GM10847 (cell line): ENCODE data around the gene HNRNPA0.

Experiments used
- POLR2A ChIP-seq: IDR thresholded peaks from 2 replicates; pipeline ENCODE4 v1.6.1; 2011; ENCODE audit not compliant: insufficient read length; ENCODE audit errors: extremely low read depth

HNRNPA0 gene

GRCh38 chr5:137734962-137735554, 19.1 kb downstream of the HNRNPA0 start:
- no peak for TF ChIP-seq POLR2A

GRCh38 chr5:137734331-137734730, 19.8 kb downstream of the HNRNPA0 start:
- TF ChIP-seq POLR2A: no peak

DNA sequence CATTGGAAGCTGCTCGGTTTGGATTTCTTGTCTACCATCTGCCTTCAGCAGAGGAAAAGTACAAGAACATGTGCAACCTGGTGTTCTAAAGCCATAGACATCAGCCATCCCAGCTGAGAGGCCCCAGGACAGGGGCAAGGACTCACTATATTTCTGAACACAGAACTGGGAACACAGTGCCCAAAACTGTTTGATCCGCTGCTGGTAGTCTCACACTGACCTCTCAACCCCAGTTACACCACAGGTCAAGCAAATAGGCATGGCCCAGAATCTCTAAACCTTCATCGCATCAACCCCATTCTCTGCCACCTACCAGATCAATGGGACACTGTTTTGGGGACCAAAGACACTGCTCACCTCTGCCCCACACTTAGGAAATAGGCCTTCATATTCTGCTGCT, 20.2 kb downstream of the HNRNPA0 start:
- TF ChIP-seq POLR2A: no peak

DNA sequence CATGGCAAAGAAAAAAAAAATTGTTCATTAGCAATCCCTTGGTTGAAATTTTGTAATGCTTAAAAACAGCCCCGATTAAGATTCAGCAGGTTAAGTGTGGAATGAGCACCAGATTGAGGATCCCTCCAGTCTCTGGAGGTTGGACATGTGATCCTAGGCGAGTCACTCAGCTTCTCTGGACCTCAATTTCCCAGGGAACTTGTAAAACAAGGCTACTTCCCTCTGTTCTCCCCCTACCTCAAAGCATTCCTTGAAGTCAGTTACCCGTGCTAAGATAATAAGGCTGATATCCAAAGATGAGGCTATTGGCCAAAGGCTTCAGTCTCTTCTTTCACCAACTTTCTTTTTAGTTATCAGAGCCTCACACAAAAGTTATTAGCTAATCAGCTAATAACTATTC, 21.2 kb downstream of the HNRNPA0 start:
- TF ChIP-seq POLR2A: no peak

- TF ChIP-seq POLR2A: no peak
Observed at GRCh38 chr5:137731176-137731575, 23.0 kb downstream of the HNRNPA0 start.

- TF ChIP-seq POLR2A: no peak
Observed at GRCh38 chr5:137730336-137730735, 23.8 kb downstream of the HNRNPA0 start.

- no peak for TF ChIP-seq POLR2A
Observed at GRCh38 chr5:137728048-137728447, 26.1 kb downstream of the HNRNPA0 start.

DNA sequence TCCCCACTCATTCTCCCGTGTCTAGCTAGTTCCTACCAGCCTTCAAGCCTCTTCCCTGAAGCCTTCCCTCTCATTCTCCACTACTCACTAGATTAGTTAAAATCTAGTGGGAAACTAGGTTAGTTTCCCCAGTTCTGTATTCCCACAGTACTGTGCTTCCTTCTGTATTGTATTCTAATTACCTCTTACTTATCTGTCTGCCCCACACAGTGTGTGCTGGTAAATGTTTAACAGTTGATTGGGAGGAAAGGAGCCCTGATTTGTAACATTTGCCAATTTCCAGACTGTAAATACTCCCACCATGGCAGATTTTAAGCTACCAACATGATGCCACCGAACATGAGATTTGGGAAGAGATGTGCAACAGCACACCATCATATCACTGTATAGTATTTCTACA, 26.5 kb downstream of the HNRNPA0 start:
- no peak for TF ChIP-seq POLR2A

GRCh38 chr5:137724251-137724650, 29.9 kb downstream of the HNRNPA0 start:
- no peak for TF ChIP-seq POLR2A

GRCh38 chr5:137718611-137719010, 35.6 kb downstream of the HNRNPA0 start:
- TF ChIP-seq POLR2A: no peak

- no peak for TF ChIP-seq POLR2A
Observed at GRCh38 chr5:137716337-137716736, 37.8 kb downstream of the HNRNPA0 start.

GRCh38 chr5:137715456-137715855, 38.7 kb downstream of the HNRNPA0 start:
- TF ChIP-seq POLR2A: no peak

DNA sequence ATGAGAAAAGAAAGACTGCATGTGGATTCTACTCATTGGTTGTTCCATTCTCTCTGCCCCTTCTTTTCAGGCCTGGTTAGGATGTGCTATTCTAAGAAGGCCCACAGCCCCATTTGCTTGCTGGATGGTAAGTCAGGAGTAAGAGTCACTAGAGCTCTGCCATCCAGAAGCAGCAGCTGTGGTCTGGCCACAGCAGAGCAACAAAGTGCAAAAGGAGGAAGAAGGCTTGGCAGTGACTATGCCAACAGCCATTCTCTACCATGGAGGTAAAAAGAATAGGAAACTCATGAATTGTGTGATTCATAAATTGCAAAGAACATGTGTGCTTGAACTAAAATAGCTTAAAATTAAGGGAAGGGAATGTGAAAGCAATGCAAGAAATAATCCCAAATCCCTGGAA, 39.2 kb downstream of the HNRNPA0 start:
- no peak for TF ChIP-seq POLR2A

DNA sequence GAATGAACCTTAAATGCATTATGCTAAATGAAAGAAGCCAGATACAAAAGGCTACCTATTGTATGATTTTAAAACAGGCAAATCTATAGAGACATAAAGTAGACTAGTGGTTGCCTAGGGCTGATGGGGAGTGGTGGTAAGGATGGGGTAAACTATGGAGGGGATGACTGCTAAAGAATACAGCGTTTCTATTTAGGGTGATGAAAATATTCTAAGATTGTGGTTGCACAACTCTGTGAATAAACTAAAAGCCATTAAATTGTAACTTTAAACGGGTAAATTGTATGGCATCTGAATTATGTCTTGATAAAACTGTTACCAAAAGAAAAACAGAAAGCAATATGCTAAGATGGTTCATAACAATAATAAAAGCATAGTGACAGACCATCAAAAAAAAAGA, 39.7 kb downstream of the HNRNPA0 start:
- TF ChIP-seq POLR2A: no peak

- no peak for TF ChIP-seq POLR2A
Observed at GRCh38 chr5:137712139-137712667, 42.0 kb downstream of the HNRNPA0 start.

DNA sequence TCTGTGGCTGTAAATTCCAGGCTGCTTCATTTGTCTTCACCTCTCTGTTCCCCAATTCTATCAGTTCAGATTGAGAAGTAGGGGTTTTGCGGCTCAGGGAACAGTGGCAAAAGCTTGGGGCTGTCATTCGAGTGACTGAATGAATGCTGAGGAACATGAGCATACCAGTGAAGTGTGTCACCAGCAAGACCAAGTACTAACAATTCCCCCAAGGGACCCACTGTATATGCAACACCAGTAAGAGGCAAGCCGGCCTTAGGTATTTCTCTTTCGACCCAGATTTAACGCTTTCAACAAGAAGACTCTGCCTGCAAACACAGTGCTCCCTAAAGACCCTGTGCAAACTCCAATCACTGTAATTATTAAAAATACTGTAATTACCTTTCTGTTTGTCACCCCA, 44.1 kb downstream of the HNRNPA0 start:
- no peak for TF ChIP-seq POLR2A
